Immature natural killer cell (primary cell): ENCODE results near the gene COL17A1. TPM values are rescaled to one million over a fixed set of nuclear protein-coding genes. Genes with fewer than 3 reads are reported as not detected.

Experiments used
- DNase-seq, 3 donors: peaks; one replicate each; pipeline ENCODE4 v3.0.0; 2022; ENCODE audit warnings: mixed read lengths in 1 of 3
- H3K27ac Mint-ChIP-seq, 6 donors: one replicate each; pipeline ENCODE4 v1.8.0; 2020; ENCODE audit warnings: mixed read lengths in 6 of 6, mild to moderate bottlenecking in 5 of 6, inconsistent platforms in 4 of 6, moderate library complexity in 3 of 6
- H3K27me3 Mint-ChIP-seq, 3 donors: one replicate each; pipeline ENCODE4 v1.8.0; 2020 to 2021; ENCODE audit warnings: low read depth in 3 of 3, mild to moderate bottlenecking in 3 of 3, mixed read lengths in 3 of 3, moderate library complexity in 3 of 3, inconsistent platforms in 1 of 3
- H3K36me3 Mint-ChIP-seq, 3 donors: one replicate each; pipeline ENCODE4 v1.8.0; 2020; ENCODE audit warnings: mixed read lengths in 3 of 3, inconsistent platforms in 2 of 3, mild to moderate bottlenecking in 2 of 3
- H3K4me1 Mint-ChIP-seq, 2 donors: one replicate each; pipeline ENCODE4 v1.8.0; 2020; ENCODE audit warnings: inconsistent platforms in 2 of 2, mild to moderate bottlenecking in 2 of 2, mixed read lengths in 2 of 2, moderate library complexity in 1 of 2
- H3K4me3 Mint-ChIP-seq, 5 donors: one replicate each; pipeline ENCODE4 v1.8.0; 2020; ENCODE audit warnings: mild to moderate bottlenecking in 5 of 5, mixed read lengths in 5 of 5, inconsistent platforms in 3 of 5, moderate library complexity in 3 of 5
- H3K9me3 Mint-ChIP-seq, 6 donors: one replicate each; pipeline ENCODE4 v1.8.0; 2020; ENCODE audit warnings: mild to moderate bottlenecking in 6 of 6, mixed read lengths in 6 of 6, inconsistent platforms in 4 of 6, moderate library complexity in 3 of 6
- polyA plus RNA-seq, 3 donors: library from polyadenylated mRNA; unstranded; fragments of 300-500 nt; fragmentation: Illumina TruSeq; gene quantifications; one replicate each; pipeline ENCODE4 v1.2.3, GENCODE V29; 2021

Gene COL17A1
- polyA plus RNA-seq, 3 donors from 2014 or later = not detected

GRCh38 chr10:104056619-104057273, 28.9 kb downstream of the COL17A1 start:
- H3K36me3 Mint-ChIP-seq = no peaks in the 10 kb centered on the region
- no peak overlapping the region for H3K4me3 Mint-ChIP-seq
- no peaks in the 10 kb centered on the region for H3K4me1 Mint-ChIP-seq
- H3K27ac Mint-ChIP-seq = no peak overlapping the region
- DNase-seq = no peak
- H3K27me3 Mint-ChIP-seq = peaks cover 0 to 1% (median 0%) of the 10 kb centered on the region in 3 donors
- H3K9me3 Mint-ChIP-seq = no peaks in the 10 kb centered on the region

GRCh38 chr10:104054430-104054829, 31.2 kb downstream of the COL17A1 start:
- Mint-ChIP-seq H3K9me3 (no peaks in the 10 kb centered on the region), H3K27ac (no peak overlapping the region), H3K4me1 (no peaks in the 10 kb centered on the region), H3K4me3 (no peak overlapping the region), H3K36me3 (no peaks in the 10 kb centered on the region), H3K27me3 (peaks cover 0 to 4% (median 0%) of the 10 kb centered on the region in 3 donors)
- DNase-seq = no peak

- no peak for DNase-seq
- no peaks in the 10 kb centered on the region for H3K9me3 Mint-ChIP-seq
- H3K27ac Mint-ChIP-seq = no peak overlapping the region
- H3K27me3 Mint-ChIP-seq = peaks cover 0 to 4% (median 0%) of the 10 kb centered on the region in 3 donors
- no peaks in the 10 kb centered on the region for H3K4me1 Mint-ChIP-seq
- no peak overlapping the region for H3K4me3 Mint-ChIP-seq
- no peaks in the 10 kb centered on the region for H3K36me3 Mint-ChIP-seq
These were observed 32.5 kb downstream of the COL17A1 start for GRCh38 chr10:104053201-104053600.

DNA sequence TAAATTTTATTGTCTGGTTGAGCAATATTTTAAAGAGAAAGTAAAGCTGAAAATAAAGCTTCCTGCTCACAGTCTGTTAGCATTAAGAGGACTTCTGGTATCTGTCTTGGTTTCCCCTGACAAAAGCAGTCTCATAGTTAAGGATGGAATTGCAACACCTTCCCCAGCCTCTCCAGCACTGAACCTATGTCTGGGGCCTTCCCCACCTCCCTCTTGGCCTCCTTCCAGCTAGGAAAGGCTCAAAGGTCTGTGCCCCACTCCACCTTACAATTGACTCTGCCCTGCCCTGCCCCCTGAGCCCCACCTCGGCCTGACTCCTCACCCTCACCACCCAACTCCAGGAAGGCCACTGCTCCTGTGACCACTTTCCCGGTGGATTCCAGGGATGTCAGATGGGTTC, 33.2 kb downstream of the COL17A1 start:
- no peaks in the 10 kb centered on the region for H3K4me1 Mint-ChIP-seq

GRCh38 chr10:104049504-104050250, 36.0 kb downstream of the COL17A1 start:
- no peak for DNase-seq
- H3K36me3 Mint-ChIP-seq = no peaks in the 10 kb centered on the region
- no peak overlapping the region for H3K4me3 Mint-ChIP-seq
- no peaks in the 10 kb centered on the region for H3K4me1 Mint-ChIP-seq
- H3K27me3 Mint-ChIP-seq = peaks cover 0 to 5% (median 0%) of the 10 kb centered on the region in 3 donors
- H3K27ac Mint-ChIP-seq = no peak overlapping the region
- H3K9me3 Mint-ChIP-seq = no peaks in the 10 kb centered on the region

More for the DNA sequence above, 33.2 kb downstream of the COL17A1 start:
- Mint-ChIP-seq H3K27ac (no peak overlapping the region), H3K9me3 (no peaks in the 10 kb centered on the region), H3K4me3 (no peak overlapping the region), H3K27me3 (peaks cover 0 to 5% (median 0%) of the 10 kb centered on the region in 3 donors), H3K36me3 (no peaks in the 10 kb centered on the region)
- DNase-seq = no peak

- Mint-ChIP-seq H3K4me3 (no peak overlapping the region), H3K9me3 (no peaks in the 10 kb centered on the region), H3K36me3 (no peaks in the 10 kb centered on the region), H3K27me3 (peaks cover 0 to 7% (median 0%) of the 10 kb centered on the region in 3 donors), H3K4me1 (no peaks in the 10 kb centered on the region), H3K27ac (no peak overlapping the region)
- DNase-seq = no peak
These were observed 39.0 kb downstream of the COL17A1 start for GRCh38 chr10:104046651-104047050.

GRCh38 chr10:104045151-104046089, 40.3 kb downstream of the COL17A1 start:
- H3K9me3 Mint-ChIP-seq = no peaks in the 10 kb centered on the region
- no peak overlapping the region for H3K27ac Mint-ChIP-seq
- DNase-seq = no peak
- no peaks in the 10 kb centered on the region for H3K4me1 Mint-ChIP-seq
- no peak overlapping the region for H3K4me3 Mint-ChIP-seq
- no peaks in the 10 kb centered on the region for H3K36me3 Mint-ChIP-seq
- peaks cover 0 to 5% (median 0%) of the 10 kb centered on the region in 3 donors for H3K27me3 Mint-ChIP-seq

DNA sequence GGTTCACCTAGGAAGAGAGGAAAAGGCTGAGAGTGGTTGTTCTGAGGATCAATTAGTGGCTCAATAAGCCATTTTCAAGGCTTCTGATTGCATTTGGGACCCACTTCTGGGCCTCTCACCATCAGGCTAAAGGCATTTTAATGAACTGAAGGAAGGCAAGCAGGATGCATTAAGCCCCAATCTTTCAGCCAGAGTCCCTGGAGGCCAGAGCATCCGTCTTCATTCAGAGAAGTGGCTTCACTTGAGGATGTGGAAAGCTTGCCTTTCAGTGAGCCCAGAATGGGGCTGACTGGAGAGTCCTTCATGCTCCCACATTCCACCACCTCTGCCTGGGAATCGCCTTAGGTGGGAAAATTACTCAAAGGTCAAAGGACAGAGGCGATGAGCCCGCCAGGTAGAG, 41.8 kb downstream of the COL17A1 start:
- Mint-ChIP-seq H3K36me3 (no peaks in the 10 kb centered on the region), H3K4me3 (no peak overlapping the region), H3K9me3 (no peaks in the 10 kb centered on the region), H3K27me3 (peaks cover 0 to 5% (median 0%) of the 10 kb centered on the region in 3 donors), H3K4me1 (no peaks in the 10 kb centered on the region), H3K27ac (no peak overlapping the region)
- DNase-seq = no peak

- Mint-ChIP-seq H3K9me3 (no peaks in the 10 kb centered on the region), H3K4me3 (no peak overlapping the region), H3K27ac (no peak overlapping the region), H3K4me1 (no peaks in the 10 kb centered on the region), H3K27me3 (peaks cover 0 to 5% (median 0%) of the 10 kb centered on the region in 3 donors), H3K36me3 (no peaks in the 10 kb centered on the region)
- DNase-seq = no peak
These were observed 42.4 kb downstream of the COL17A1 start for GRCh38 chr10:104043185-104043830.

GRCh38 chr10:104041891-104042535, 43.7 kb downstream of the COL17A1 start:
- Mint-ChIP-seq H3K27me3 (peaks cover 0 to 2% (median 0%) of the 10 kb centered on the region in 3 donors), H3K27ac (no peak overlapping the region), H3K4me3 (no peak overlapping the region)

DNA sequence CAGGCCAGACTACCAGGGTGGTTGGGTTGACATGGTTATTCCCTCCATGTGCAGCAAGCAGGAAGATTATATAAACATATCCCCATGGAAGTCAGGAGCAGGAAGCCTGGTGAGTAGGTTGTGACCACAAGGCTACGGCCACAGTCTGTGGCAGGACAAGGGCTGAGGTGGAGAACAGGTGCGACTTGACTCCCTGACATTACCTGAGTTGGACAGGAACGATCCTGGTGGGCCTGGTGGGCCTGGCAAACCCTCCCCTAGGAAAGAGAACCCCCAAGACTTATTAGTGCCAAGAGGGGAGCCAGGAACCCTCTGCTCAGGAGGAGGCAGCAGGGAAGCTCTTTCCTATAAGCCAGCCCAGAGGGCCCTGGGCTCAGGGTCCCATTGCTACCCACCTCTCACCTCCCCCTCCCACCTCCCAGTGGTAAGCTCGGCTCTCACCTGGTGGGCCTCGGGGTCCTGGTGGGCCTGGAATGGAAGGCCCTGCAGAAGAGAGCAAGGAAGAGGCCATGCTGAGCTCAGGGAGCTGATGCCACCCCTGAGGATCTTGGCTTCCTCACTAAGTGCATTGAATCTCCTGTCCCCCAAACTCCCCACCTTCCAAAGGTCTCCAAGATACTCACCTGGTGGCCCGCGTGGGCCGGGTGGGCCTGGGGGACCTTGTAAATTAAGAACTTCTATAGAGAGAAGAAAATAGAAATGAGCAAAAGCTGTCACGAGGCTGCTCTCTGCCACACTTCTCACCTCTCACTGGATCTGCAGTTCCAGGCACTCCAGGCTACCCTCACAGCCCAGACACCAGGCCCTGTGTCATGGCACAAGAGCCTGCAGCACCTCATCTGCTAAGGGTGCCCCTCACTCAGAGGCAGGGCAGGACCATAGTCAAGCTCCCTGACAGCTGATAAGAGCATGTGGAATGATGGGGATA, 44.6 kb downstream of the COL17A1 start:
- Mint-ChIP-seq H3K4me1 (no peaks in the 10 kb centered on the region), H3K27ac (no peak overlapping the region), H3K9me3 (no peaks in the 10 kb centered on the region), H3K27me3 (peaks cover 0 to 2% (median 0%) of the 10 kb centered on the region in 3 donors), H3K36me3 (no peaks in the 10 kb centered on the region), H3K4me3 (no peak overlapping the region)
- no peak for DNase-seq

More at GRCh38 chr10:104041891-104042535, 43.7 kb downstream of the COL17A1 start:
- no peaks in the 10 kb centered on the region for H3K36me3 Mint-ChIP-seq
- no peak for DNase-seq
- no peaks in the 10 kb centered on the region for H3K4me1 Mint-ChIP-seq
- H3K9me3 Mint-ChIP-seq = no peaks in the 10 kb centered on the region

DNA sequence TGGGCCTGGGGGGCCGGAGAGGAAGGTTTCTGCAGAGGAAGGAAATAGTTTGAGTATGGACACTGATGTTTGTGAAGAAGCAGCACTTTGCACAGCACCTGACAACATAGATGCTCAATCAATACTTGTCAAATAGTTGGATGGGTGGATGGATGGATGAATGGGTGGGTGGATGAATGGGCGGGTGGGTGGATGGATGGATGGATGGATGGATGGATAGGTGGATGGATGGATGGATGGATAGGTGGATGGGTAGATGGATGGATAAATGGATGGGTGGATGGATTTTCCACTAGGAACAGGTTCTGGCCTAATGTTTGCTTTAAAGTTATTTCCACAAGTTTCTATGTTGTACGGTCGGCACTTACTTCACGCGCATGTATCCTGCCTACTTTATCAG, 45.3 kb downstream of the COL17A1 start:
- no peaks in the 10 kb centered on the region for H3K36me3 Mint-ChIP-seq
- H3K27me3 Mint-ChIP-seq = peaks cover 0 to 2% (median 0%) of the 10 kb centered on the region in 3 donors
- H3K27ac Mint-ChIP-seq = no peak overlapping the region
- no peaks in the 10 kb centered on the region for H3K4me1 Mint-ChIP-seq
- no peak for DNase-seq
- H3K9me3 Mint-ChIP-seq = no peaks in the 10 kb centered on the region
- no peak overlapping the region for H3K4me3 Mint-ChIP-seq
